ENCODE measurements around the gene PGAP2.

PGAP2 gene

GRCh38 chr11:3831378-3832239 lies 23.2 kb downstream of the PGAP2 start:
- DNase-seq (ENCODE audit: low spot score) = no peak

GRCh38 chr11:3832816-3833215 lies 24.5 kb downstream of the PGAP2 start:
- no peak for DNase-seq (ENCODE audit: low spot score)

- DNase-seq (ENCODE audit: low spot score) = no peak
These were observed 25.1 kb downstream of the PGAP2 start for GRCh38 chr11:3833449-3833848.

DNA sequence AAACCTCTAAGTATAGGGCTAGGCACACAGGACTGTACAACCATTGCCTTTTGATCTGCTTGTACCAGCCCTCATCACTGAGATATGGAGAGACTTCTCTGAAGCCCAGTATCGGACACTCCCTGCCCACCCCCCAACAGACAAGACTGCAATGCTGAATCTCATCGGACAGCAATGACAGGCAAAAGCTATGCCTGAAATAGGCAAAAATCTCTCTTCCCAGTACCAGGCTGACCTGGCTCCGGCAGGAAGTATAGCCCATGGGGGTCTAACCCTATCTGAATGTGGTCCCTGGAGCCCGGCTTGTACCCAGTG lies 25.9 kb downstream of the PGAP2 start:
- no peak for DNase-seq (ENCODE audit: low spot score)

DNA sequence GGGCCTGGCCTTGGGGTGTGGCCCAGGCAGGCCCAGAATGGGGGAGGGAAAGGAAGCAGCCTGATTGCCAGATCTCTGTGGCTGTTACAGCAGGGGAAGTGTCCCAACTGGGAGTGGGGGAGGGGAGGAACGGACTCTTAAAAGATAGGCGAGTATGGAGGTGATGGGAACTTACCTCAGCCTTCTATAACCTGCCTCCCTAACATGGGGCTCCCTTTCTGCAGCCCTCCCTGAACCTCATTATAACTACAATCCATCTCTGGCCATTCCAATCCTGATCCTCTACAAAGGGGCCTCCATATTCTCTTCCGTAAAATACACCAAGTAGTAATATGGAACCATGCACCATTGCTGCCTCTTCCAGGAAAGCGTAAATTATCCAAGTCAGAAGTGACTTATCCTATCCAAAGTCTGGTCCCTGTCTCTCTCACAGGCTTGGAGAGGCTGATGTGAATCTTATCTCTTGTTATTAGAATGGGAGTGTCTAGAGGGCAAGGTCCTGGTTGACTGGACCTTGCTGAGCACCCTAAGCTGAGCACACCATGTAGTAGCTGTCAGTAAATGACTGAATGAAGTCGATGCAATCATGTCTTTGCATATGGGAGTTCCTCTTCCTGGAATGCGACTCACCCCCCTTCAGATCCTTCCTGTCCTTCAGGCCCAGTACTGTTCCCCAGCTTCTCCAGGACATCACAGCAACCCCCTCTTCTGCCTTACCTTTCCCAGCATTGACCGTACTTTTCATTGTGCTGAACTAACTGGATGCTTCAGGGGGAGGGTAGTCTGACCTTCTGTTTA lies 26.5 kb downstream of the PGAP2 start:
- DNase-seq (ENCODE audit: low spot score) = peak; percentile 33

- DNase-seq (ENCODE audit: low spot score) = no peak
These were observed 27.4 kb downstream of the PGAP2 start for GRCh38 chr11:3835751-3836150.

GRCh38 chr11:3836903-3837302 lies 28.5 kb downstream of the PGAP2 start:
- no peak for DNase-seq (ENCODE audit: low spot score)

GRCh38 chr11:3837793-3838192 lies 29.4 kb downstream of the PGAP2 start:
- no peak for DNase-seq (ENCODE audit: low spot score)

DNA sequence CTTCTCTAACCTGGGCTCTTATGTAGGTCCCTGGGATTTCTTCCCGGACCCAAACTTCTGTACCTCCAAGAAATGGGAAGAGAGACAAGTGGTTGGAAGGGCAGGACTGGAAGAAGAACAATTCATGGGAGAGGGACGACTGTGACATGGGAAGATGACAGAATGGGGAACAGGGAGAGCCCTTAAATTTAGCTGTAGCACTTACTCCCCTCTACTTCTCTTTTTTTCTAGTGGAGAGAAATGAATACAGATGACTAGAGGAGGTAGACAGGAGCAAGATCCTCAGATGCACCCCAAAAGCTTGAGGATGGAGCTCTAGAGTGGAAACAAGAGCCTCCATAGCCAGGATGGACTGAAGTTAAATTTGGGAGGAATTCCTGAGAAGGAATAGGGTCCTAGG lies 30.1 kb downstream of the PGAP2 start:
- DNase-seq (ENCODE audit: low spot score) = no peak

DNA sequence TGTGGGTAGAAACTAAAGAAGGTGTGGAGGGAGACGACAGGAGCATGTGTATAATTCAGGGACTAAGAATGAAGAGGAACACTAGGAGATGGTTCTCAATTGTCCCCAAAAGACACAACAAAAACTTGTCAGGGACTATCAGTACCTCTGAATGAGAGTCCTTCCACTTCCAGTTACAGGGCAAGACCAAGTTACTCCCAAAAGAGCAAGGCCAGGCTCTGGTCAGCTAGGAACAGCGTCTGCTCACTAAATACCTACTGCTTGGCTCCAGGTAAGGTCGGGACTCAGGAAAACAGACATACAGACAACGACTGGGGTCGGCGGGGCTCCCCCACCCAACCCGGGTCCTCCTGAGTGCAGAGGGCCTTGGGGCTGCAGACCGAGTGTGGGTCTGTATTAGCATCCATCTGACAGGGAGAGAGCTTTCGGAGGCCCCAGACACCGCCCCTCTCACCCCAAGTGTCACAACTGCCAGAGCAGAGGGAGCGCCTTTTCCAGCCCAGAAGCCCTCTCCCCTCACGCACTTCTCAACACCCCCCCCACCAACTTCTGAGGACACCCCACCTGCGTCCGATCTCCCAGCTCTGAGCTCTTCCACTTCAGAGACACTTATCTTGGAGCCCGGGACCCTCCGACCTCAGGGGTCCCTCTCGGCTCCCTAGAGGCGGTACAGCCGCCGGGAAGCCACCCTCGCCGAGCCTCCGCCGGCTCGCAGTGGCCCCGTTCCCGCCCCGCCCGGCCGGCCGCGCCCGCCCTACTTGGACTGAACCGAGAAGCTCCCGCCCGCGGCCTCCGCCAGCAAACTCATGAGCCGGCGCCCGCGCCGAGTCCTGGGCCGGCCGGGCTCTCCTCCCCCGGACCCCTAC lies 31.9 kb downstream of the PGAP2 start:
- DNase-seq (ENCODE audit: low spot score) = no peak

DNA sequence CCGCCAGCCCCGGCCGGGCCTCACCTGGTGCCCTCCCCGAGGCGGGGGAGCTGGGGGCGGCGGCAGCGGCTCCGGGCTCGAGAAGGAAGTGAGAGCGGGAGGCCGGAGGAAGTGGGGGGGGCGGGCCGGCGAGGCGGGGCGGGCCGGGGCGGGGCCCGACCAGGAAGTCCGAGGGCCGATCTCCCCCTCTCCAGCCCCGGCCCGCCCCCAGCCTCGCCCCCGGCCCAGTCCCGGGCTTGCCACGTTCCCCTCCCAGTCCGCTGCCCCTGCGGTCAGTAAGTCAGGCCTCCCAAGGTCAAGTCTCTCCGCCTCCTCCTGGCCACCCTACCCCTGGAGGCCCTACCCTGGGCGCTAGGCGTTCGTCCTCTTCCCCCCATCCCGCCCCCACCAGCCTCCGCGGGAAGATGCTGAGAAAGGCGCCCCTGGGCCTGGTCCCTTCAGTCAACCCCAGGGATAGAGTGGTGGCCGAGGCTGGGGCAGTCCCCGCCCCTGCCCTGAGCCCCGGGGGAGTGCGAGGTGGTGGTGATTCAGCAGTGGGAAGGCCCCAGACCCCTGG lies 32.6 kb downstream of the PGAP2 start, which contains the start of gene RHOG:
RHOG (minus strand) TSS at position 90 of the 556 bp plus-strand sequence. CDS start 12,821 bp downstream, outside the sequence.
- DNase-seq (ENCODE audit: low spot score) = no peak

DNA sequence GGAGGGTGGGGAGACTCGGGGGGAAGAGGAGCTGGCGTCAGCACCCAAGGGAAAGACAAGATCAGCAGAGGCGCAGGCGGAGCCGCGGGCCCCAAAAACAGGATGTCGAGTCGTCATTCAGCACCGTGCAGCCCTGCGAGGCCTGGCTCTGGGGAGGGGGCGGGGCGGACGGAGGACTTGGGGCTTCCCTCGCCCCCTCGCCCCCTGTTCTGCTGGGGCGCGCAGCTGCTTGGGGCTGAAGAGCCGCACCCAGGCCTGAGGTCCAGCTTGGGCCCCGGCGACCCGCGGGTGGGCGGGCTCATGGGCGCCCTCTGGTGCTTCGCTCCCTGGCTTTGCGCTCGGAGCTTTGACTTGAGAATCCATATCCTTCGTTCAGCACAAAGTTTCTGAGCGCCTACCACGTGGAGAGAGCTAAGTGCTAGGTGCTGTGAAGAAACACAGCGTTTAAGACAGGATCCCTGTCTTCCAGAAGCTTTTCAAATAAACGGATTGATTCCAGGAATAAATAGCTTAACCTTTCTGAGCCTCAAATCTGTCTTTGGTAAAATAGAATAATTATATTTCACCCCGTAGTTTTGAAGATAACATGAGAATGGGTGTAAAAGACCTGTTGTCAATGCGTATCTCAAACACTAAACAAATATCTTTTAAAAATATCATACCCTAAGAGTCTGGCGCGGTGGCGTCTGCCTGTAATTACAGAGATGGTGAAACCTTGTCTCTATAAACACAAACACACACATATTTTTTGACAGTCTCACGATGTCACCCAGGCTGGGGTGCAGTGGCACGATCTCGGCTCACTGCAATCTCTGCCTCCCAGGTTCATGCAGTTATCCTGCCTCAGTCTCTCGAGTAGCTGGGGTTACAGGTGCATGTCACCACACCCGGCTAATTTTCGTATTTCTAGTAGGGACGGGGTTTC lies 33.3 kb downstream of the PGAP2 start:
- DNase-seq (ENCODE audit: low spot score) = no peak

GRCh38 chr11:3843326-3843725 lies 35.0 kb downstream of the PGAP2 start:
- no peak for DNase-seq (ENCODE audit: low spot score)

DNA sequence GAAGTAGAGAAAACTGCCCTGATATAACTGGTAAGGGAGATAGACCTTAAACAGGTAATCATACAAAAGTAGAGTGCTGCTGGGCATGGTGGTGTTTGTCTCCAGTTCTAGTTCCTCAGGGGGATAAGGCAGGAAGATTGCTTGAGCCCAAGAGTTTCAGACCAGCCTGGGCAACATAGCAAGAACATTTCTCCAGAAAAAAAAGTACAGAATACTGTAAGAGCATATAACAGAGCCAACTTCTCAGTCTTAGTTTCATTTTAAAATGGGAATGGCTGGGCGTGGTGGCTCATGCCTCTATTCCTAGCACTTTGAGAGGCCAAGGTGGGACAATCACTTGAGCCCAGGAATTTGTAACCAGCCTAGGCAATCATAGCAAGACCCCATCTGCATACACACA lies 36.9 kb downstream of the PGAP2 start:
- no peak for DNase-seq (ENCODE audit: low spot score)

- no peak for DNase-seq (ENCODE audit: low spot score)
These were observed 37.3 kb downstream of the PGAP2 start for GRCh38 chr11:3845670-3846069.

DNA sequence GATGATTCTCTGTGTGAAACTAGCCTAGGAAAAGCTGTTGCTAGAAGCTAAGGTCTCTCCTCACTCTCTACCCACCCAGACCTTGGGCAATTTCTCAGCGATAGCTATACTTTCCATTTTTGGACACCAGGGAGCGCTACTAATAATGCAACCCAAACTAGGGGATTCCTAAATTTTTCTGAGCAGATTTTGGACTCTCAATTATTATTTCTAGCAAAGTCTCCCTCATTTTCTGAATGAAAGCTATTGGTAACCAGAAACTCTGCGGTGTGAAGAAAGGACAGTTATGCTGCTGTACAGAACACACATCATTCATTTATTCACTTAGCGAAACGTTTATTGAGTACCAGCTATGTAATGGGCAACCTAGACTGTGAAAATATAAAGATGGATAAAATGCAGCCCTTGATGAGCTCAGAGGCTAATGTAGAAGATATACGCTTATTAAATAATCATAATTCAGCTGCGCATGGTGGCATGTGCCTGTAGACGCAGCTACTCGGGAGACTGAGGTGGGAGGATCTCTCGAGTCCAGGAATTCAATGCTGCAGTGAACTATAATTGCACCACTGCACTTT lies 41.0 kb downstream of the PGAP2 start:
- no peak for DNase-seq (ENCODE audit: low spot score)

- no peak for DNase-seq (ENCODE audit: low spot score)
These were observed 45.1 kb downstream of the PGAP2 start for GRCh38 chr11:3853545-3853842.

DNA sequence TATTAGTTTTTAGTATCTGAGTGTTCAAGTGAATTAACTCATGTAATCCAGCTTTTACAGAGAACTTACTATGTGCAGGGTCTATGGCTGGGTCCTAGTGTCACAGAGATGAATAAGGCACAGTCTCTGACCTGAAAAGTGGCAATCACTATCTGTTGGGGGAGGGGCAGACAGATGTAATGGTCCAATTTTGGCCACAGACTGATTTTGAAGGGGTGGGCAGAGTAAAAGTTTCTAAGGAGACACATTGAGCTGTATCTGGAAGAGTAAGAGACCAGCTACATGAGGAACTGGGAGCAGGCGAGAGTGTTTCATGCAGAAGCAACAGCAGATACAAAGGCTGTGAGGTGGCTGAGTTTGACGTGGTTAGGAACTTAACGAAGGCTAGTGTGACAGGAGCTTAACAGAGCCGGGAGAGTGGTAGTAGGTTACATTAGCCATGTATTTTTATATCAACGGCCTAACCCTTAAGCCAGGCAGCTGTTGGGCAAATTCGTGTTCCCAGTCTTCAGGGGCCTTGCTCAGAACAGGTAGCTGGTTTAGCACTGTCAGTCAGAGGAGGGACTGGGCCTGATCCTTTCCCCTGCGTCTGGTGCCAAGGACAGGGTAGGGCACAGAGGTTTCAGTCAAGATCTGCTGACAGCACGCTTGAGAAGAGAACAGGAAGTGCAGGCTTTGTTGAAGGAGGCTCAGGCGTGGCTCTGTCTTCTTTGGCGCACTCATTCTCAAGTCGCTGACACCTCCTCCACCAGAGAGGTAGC lies 45.7 kb downstream of the PGAP2 start:
- DNase-seq (ENCODE audit: low spot score) = no peak

DNA sequence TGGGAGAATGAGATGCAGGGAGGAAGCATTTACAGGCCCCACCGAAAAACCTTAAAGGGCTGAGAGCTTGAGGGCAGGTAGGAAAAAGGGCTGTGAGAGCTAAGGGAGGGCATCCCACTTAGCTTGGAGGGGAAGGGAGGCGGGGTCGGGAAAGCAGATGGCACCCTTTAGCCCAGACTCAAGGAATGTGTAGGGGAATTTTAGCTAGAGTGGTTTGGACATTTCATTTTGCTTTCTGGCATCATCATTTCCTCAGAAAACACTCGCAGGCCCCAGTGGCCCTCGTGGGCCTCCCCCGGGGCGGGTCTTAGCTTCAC lies 46.3 kb downstream of the PGAP2 start:
- no peak for DNase-seq (ENCODE audit: low spot score)

All from kidney capillary endothelial cell (primary cell).